Testis (tissue), 3 donors: Measurements from ENCODE around the gene TENT4A. TPM values are rescaled to one million over a fixed set of nuclear protein-coding genes. Genes with fewer than 3 reads are reported as not detected.
A peak's percentile ranks its signal among the peaks of the same experiment; 100 is the strongest.

ENCODE experiments used
- DNase-seq: peaks from one replicate; pipeline ENCODE4 v3.0.0-alpha.2; 2019
- H3K27ac ChIP-seq, 2 donors: fragments of 200-600 bp; sonication (generic); one replicate each; pipeline ENCODE4 v1.5.1; 2019
- H3K27me3 ChIP-seq: fragments of 200-600 bp; sonication (generic); one replicate; pipeline ENCODE4 v1.5.1; 2019
- H3K36me3 ChIP-seq: fragments of 200-600 bp; sonication (generic); one replicate; pipeline ENCODE4 v1.5.1; 2017; ENCODE audit warnings: low read depth; ENCODE audit errors: missing control alignments
- H3K4me1 ChIP-seq: fragments of 200-600 bp; sonication (generic); one replicate; pipeline ENCODE4 v1.5.1; 2019
- H3K4me3 ChIP-seq, 2 donors: fragments of 200-600 bp; sonication (generic); one replicate each; pipeline ENCODE4 v1.5.1; 2017 to 2019
- H3K9me3 ChIP-seq: fragments of 200-600 bp; sonication (generic); one replicate; pipeline ENCODE4 v1.5.1; 2017
- CTCF ChIP-seq, 3 experiments: fragments of 450-650 bp in 2 of 3; fragments of 200-600 bp in 1 of 3; sonication (generic) in 1 of 3; IDR thresholded peaks; one replicate each; pipeline ENCODE4 v1.5.1; 2016 to 2019; ENCODE audit warnings: antibody characterized with exemption in 3 of 3, mild to moderate bottlenecking in 2 of 3, moderate library complexity in 1 of 3
- POLR2A ChIP-seq: fragments of 450-650 bp; IDR thresholded peaks from one replicate; pipeline ENCODE4 v1.6.1; 2017; ENCODE audit warnings: antibody characterized with exemption, mild to moderate bottlenecking, moderate library complexity
- WGBS, 2 donors: methylation state at CpG; one replicate each; pipeline ENCODE4 v1.1.5; 2018; 5-methylcytosine and 5-hydroxymethylcytosine counted together
- intact Hi-C: fragments of 100-400 bp; cut with DNase I; formaldehyde crosslinking; loops from one replicate; pipeline ENCODE4 v1.15.1; 2023; ENCODE audit warnings: low total_unique reads
- polyA plus RNA-seq: library from polyadenylated mRNA; stranded (reverse); fragments of 350-450 nt; fragmentation: Illumina TruSeq; extraction: RNeasy Lipid Tissue Mini Kit (QIAGEN cat#74804); gene quantifications from one replicate; pipeline ENCODE4 v1.2.3, GENCODE V29; 2014; ENCODE audit warnings: low read depth, low replicate concordance; ENCODE audit not compliant: insufficient read depth
- total RNA-seq, 2 donors: library from RNA; depleted of rRNA; stranded (reverse); fragments of >200 nt; gene quantifications; one replicate each; pipeline ENCODE4 v1.2.3, GENCODE V29; 2016

TENT4A gene
- total and polyA plus RNA-seq, 3 donors from 2014 or later: 23.1 to 51.3 (median 46.2) TPM

DNA sequence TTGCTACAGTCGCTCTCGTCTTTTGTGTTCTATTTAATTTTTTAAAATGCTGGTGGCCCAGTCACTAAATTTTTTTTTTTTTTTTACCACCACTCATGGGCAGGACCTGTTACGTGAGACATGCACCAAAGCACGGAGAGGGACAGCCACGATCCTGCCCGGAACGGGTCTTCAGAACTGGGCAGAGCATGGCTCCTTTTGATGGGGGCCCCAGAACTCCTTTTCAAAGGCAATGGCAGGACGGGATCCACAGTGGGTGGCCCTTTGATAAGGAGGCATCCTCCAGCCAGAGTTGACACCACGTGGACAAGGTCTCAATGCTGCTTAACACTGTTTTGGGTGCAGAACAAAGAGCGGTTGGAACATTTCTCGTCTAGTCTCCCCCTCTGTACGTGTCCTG lies 50.0 kb downstream of the TENT4A start:
- H3K4me3 ChIP-seq: no peak overlapping the region
- no peak for DNase-seq
- intact Hi-C loops: no loop called here
- TF ChIP-seq POLR2A (no peak), CTCF (IDR thresholded peaks at IDR 0.05) (no peak)
- WGBS, 2 donors: 87 to 89% methylated on average over 11 to 12 of the region's 12 CpGs
- no peak overlapping the region for H3K27ac ChIP-seq
- H3K4me1 ChIP-seq: no peaks in the 10 kb centered on the region
- no peaks in the 10 kb centered on the region for H3K27me3 ChIP-seq
- no peaks in the 10 kb centered on the region for H3K9me3 ChIP-seq
- no peaks in the 10 kb centered on the region for H3K36me3 ChIP-seq

- no peaks in the 10 kb centered on the region for H3K36me3 ChIP-seq
- TF ChIP-seq POLR2A: no peak
- TF ChIP-seq CTCF (IDR thresholded peaks at IDR 0.05): peak; percentile 53 to 72 (median 68)
- DNase-seq: peak; percentile 87
- H3K27me3 ChIP-seq: no peaks in the 10 kb centered on the region
- no peaks in the 10 kb centered on the region for H3K4me1 ChIP-seq
- intact Hi-C loops: no loop called here
- 30 to 64% methylated on average over 10 to 22 of the region's 22 CpGs for WGBS, 2 donors
- no peak overlapping the region for H3K27ac ChIP-seq
- no peak overlapping the region for H3K4me3 ChIP-seq
- no peaks in the 10 kb centered on the region for H3K9me3 ChIP-seq
Observed at GRCh38 chr5:6765612-6766525, 52.6 kb downstream of the TENT4A start.

- peak; percentile 83 for DNase-seq
- H3K4me1 ChIP-seq: no peaks in the 10 kb centered on the region
- no peaks in the 10 kb centered on the region for H3K27me3 ChIP-seq
- no peak overlapping the region for H3K4me3 ChIP-seq
- intact Hi-C loops: no loop called here
- WGBS, 2 donors: 79 to 92% methylated on average over 7 to 12 of the region's 12 CpGs
- no peaks in the 10 kb centered on the region for H3K36me3 ChIP-seq
- no peaks in the 10 kb centered on the region for H3K9me3 ChIP-seq
- TF ChIP-seq CTCF (IDR thresholded peaks at IDR 0.05): no peak
- no peak for TF ChIP-seq POLR2A
- H3K27ac ChIP-seq: no peak overlapping the region
Observed at GRCh38 chr5:6766604-6767093, 53.4 kb downstream of the TENT4A start.

- DNase-seq: no peak
- no peak overlapping the region for H3K27ac ChIP-seq
- H3K4me1 ChIP-seq: no peaks in the 10 kb centered on the region
- 95 to 96% methylated on average over 10 to 11 of the region's 11 CpGs for WGBS, 2 donors
- no peaks in the 10 kb centered on the region for H3K36me3 ChIP-seq
- no peak overlapping the region for H3K4me3 ChIP-seq
- no peaks in the 10 kb centered on the region for H3K9me3 ChIP-seq
- intact Hi-C loops: no loop called here
- H3K27me3 ChIP-seq: no peaks in the 10 kb centered on the region
- TF ChIP-seq POLR2A (no peak), CTCF (IDR thresholded peaks at IDR 0.05) (no peak)
Observed at GRCh38 chr5:6767481-6768063, 54.3 kb downstream of the TENT4A start.
